Activated T-cell treated with anti-CD3 and anti-CD28 coated beads, Interleukin-2, amount 50 U/mL, for 1 hour (primary cell): Measurements from ENCODE around the gene LBX1.

ENCODE experiments used
- DNase-seq: peaks from one replicate; pipeline ENCODE4 v3.0.0-alpha.2; 2020

The LBX1 gene

DNA sequence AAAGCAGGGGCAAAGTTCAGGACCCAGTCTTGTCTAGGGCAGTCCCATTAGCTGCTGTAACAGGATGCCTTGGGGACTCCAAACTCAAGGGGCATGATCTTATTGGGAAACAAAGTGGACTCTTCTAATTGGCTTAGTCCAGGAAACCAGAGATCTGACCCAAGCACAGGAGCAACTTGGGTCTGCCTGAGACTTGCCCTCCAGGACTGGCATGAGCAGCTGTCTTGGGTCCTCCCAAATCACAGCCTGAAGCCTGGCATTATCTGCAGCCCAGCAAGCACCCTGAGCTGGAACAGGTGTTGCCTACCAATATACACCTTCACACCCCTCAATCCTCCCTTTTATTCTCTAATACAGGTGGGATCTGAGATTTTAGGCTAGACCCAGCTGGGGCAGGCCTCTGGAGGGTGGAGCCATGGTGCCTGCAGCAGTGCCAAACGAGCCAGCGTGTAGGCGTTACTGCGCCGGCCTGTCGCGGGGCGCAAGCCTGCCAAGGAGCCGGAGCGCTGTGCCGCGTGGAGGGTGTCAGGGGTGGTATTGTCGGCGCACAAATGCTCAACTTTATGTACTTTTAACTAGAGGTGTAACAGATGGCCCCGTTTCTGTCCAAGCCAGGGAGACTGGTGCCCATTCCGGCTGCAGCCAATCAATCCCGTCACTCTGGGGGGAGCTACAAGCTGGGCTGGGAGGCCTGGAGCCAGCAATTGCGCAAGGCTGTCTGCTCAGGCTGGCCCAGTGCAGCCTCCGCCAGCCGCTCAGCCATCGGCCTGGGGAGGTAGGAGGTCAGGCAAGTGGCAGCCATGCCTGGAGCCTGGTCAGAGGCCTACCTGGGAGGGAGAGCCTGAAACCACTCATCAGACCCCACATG is 12.8 kb upstream of the LBX1 start:
- DNase-seq: no peak

- DNase-seq: peak; percentile 45
These were observed 9.5 kb upstream of the LBX1 start for GRCh38 chr10:101238732-101239105.

DNA sequence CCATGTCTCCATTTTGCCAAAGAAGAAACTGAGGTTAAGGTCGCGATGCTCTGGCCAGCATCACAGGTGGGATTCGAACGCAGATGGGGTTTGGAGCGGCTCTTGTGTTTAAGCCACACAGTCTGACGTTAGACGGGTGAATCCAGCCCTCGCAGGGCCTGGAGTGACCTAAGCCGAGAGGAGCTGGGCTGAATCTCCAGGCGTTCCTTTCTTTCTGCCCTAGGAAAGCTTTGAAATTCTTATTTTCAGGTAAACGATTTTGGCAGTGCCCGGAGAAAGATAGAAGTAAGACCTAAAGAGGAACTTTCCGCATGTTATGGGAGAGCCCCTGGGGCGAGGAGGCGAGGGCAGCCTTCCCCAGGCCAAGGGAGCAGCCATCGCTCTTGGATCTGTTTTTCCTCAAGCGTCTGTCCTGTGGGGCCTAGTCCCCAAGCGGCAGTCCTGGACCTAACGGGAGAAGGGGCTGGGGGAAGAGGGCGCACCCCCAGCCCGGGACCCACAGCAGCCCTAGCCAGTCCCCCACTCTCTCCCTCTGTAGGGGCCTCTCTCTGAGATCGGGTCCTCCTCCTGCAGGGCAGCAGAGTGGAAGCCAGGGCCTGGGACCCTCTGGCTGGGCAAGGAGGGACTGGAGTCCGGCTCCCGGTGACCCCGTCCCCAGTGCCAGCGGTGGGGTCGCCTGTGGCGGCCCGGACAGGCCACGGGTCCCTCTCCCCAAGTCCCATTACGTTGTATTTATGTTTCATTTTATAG is 8.9 kb upstream of the LBX1 start:
- DNase-seq: no peak

- DNase-seq: peak; percentile 37
These were observed 8.1 kb upstream of the LBX1 start for GRCh38 chr10:101237081-101237981.

GRCh38 chr10:101236376-101237080 is 7.3 kb upstream of the LBX1 start:
- no peak for DNase-seq

- DNase-seq: no peak
These were observed 6.5 kb upstream of the LBX1 start for GRCh38 chr10:101235766-101236165.

GRCh38 chr10:101234333-101234732 is 5.1 kb upstream of the LBX1 start:
- DNase-seq: no peak

GRCh38 chr10:101233863-101234262 is 4.6 kb upstream of the LBX1 start:
- DNase-seq: no peak

DNA sequence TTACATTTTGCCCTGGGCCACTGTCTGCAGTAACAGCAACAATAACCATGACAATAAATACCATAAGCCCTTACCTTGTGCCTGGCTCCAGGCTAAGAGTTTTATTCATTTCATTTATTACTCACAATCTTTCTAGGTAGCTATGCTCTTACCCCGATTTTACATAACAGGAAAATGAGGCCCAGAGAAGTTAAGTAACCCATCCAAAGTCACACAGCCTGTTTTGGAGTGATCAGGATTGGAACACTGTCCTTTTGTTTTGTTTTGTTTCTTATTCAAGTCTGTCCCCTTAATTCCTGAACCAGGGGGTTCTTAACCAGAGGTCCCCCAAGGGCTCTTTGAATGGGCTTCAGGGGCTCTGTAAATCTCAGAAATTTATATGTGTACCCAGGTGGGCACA is 4.2 kb upstream of the LBX1 start:
- no peak for DNase-seq

GRCh38 chr10:101231912-101232689 is 2.8 kb upstream of the LBX1 start:
- no peak for DNase-seq

DNA sequence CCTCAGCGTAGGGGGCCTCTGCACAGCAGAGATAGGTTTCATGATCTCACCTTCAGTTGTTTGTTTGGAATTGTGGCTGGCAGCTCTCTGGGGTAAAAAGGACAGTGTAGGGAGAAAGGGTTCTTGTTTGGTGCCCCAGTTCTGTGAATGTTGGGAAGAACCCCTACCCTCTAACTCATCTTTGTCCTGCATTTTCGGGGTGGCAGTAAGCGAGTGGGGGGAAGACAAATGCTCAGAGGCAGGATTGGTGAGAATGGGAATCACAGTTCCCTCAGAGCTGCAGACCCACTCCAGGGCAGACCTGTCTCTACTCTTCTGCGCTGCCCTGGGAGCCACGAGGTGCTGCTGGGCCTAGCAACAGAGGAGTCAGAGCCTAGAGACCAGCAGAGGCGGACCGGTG is 1.8 kb upstream of the LBX1 start:
- DNase-seq: no peak

- no peak for DNase-seq
These were observed 1.1 kb upstream of the LBX1 start for GRCh38 chr10:101230183-101230917.

GRCh38 chr10:101228966-101229265 is 347 bp downstream of the LBX1 start:
- no peak for DNase-seq

DNA sequence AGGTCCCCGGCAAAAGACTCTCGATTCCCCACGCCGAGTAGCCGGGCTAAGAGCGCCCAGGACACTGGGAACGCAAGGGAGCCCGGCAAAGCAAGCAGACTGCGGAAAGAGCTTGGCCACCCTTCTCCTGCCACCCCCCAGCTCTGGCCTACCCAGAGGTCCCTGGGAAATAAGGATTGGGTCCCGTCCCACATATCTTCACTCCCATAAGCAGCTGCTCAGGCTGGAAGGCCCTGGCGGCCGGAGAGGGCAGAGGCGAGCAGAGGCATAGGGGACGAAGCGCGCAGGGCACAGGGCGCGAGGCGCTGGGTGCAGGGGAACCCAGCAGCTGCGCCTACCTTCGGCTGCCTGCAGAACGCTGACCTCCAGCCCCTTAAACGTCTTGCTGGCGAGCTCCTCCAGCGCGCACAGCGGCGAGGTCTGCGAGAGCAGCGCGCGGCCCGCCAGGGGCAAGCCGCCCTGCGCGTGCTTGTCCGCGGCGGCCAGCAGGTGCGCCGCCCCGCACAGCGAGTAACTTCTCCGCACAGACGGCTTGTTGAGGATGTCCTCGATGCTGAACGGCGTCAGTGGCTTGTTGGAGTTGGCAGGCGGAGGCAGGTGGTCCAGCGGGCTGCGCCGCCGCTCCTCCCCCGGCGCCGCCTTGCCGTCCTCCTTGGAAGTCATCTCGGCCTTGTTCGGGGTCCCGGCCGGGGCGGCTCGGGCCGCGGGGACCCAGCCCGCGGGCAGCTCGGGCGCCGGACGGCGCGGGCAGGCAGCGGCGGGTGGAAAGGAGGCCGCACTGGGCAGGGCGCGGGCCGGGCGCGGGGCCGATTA is 904 bp downstream of the LBX1 start:
- peak; percentile 36 for DNase-seq

DNA sequence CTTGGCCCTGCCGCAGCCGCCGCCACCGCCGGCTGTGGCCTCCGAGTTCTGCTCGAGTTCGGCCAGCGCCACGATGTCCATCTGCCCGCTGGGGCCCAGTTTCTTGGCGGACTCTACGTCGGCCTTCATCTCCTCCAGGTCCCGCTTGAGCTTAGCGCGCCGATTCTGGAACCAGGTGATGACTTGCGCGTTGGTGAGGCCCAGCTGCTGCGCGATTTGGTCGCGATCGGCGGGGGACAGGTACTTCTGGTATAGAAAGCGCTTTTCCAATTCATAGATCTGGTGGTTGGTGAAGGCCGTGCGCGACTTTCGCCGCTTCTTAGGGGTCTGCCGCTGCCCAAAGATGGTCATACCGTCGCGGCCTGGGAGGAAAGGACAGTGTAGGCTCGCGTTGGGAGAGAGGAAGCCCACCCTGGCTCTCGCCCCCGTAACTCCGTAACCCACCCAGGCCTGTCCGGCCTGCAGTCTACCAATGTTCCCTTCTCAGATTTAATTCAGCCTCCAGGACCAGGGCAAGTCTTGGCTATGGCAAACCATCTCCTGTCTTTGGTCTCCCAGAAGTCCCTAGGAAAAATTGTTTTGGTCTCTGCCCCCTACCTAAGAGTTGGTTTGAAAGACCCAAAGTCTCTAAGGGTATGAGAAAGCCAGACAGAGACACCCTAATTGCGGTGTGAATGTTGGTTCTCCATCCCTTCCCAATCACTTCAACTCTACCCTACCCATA is 1.7 kb downstream of the LBX1 start:
- DNase-seq: no peak

- DNase-seq: no peak
These were observed 2.5 kb downstream of the LBX1 start for GRCh38 chr10:101226491-101227428.

- no peak for DNase-seq
These were observed 3.3 kb downstream of the LBX1 start for GRCh38 chr10:101225846-101226421.
